HL-60/S4 treated with phorbol 12-myristate 13-acetate at 8.2 ng/mL for 4 days and 3 days (cell line): Measurements from ENCODE around the gene CD55.

ENCODE experiments used
- in situ Hi-C: fragments of 300-500 bp; cut with MboI; formaldehyde crosslinking; loops from 2 replicates; pipeline ENCODE4 v1.15.0; 2022; ENCODE audit warnings: low sequenced_read_pairs

CD55 gene

GRCh38 chr1:207321079-207321789, at the start of gene CD55:
CD55 (plus strand) TSS chr1:207321678; CDS start chr1:207321766, 88 bp downstream.
- in situ Hi-C loops = no loop called here

GRCh38 chr1:207274882-207275281, 46.6 kb upstream of the CD55 start:
- in situ Hi-C loops = no loop called here

DNA sequence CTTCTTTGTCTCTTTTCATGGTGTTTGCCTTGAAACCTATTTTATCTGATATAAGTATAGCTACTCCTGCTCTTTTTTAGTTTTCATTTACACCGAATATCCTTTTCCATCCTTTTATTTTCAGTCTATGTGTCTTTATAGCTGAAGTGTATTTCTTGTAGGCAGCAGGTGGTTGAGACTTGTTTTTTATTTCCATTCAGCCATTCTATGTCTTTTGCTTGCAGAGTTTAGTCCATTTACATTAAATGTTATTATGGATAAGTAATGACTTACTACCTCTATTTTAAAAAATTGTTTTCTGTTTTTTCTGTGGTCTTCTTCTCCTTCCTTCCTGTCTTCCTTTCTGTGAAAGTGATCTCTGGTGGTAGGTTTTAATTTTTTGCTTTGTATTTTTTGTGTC, 45.0 kb upstream of the CD55 start:
- in situ Hi-C loops = no loop called here

DNA sequence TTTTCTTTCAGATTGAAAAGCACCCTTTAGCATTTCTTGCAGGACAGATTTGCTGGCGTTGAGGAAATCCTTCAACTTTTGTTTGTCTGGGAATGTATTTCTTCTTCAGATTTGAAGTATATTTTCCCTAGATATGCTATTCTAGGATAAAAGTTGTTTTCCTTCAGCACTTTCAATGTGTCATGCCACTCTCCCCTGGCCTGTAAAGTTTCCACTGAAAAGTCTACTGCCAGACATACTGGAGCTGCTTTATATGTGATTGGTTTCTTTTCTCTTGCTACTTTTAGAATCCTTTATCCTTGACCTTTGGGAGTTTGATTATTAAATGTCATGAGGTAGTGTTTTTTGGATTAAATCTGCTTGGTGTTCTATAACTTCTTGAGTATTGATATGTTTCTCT, 44.2 kb upstream of the CD55 start:
- in situ Hi-C loops = no loop called here

GRCh38 chr1:207279652-207280051, 41.8 kb upstream of the CD55 start:
- in situ Hi-C loops = no loop called here

- in situ Hi-C loops = no loop called here
These were observed 40.8 kb upstream of the CD55 start for GRCh38 chr1:207280706-207281105.

DNA sequence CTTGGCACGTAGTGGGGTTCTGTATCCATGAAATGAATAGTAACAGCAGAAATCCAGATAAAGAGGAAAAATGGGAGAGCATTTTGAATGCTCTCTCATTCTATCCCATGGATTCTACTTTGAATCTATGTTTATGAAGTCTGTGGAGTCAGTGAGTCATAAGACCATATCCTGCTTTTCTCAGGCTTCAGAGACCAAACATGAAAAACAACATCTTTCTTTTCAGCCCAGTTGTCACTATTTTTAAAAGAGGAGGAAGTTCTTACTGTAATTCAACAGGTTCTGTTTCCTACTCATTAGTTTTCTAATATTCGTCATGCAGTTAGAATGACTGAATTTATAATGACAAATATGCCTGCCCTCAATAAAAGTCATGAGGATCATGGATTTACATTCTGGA, 39.4 kb upstream of the CD55 start:
- in situ Hi-C loops = no loop called here

DNA sequence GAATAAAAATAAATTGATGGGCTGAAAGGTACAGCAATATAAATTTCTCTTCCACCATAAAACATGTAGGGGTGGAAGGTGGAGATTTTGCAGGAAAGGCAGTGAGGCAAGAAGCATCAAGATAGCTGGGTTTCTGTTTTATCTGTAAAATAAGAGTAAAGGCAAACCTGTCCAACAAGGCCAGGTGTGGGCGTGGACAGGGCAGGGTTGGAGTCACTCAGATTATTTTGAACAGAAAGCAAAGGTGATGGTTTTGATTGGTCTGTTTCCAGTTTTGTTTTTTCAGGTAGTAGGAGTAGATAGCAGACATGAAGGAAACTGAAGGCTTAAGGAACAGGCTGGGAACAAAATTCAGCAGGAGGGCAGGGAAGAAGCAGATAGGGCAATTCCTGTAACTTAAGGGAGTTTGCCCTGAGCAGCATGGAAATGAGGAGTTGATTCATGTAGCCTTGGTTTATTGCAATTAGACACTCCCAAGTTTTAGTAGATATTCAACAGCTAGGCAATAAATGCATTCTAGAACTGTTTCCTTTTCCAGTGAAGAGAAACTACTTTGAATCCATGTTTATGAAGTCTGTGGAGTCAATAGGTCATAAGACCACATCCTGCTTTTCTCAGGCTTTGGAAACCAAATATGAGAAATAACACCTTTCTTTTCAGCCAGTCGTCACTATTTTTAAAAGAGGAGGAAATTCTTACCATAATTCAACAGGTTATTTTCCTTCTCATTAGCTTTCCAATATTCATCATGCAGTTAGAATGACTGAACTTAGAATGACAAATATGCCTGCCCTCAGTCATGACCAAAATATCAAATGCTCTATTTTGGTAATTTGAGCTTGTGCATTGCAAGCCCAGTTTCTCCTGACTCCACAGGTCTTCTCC, 38.7 kb upstream of the CD55 start:
- in situ Hi-C loops = no loop called here

- in situ Hi-C loops = no loop called here
These were observed 38.1 kb upstream of the CD55 start for GRCh38 chr1:207283421-207283820.

- in situ Hi-C loops = no loop called here
These were observed 37.1 kb upstream of the CD55 start for GRCh38 chr1:207284209-207284897.

DNA sequence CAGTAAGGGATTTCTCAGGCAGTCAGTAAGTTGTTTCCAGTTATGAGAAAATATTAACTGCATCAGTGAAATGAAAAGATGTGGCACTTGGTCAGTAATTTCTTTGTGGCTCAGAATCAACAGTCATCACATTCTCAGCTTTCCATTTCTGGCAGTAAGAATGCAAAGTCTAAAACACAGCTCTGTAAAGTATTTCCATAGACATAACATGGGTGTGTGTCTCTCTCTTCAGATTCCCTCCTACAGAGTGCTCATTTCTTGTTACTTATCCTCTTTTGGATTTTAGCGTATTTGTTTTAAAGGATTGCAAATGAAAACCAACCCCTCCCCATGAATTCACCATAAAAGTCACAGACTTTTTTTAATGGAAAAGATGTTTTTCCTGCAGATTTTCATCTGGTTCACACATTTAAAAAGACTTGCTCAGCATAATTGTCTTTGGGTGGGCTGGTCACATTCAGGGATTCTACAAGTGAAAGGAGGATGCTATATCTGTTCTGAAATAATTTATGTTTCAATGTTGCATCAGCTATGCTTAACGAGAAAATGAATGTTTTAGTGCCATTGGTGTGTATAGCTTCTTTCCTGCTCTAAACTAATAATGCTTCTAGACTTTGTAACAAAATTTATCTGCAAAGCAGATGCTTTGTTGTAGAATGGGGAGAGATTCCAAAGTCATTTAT, 34.6 kb upstream of the CD55 start:
- in situ Hi-C loops = no loop called here

DNA sequence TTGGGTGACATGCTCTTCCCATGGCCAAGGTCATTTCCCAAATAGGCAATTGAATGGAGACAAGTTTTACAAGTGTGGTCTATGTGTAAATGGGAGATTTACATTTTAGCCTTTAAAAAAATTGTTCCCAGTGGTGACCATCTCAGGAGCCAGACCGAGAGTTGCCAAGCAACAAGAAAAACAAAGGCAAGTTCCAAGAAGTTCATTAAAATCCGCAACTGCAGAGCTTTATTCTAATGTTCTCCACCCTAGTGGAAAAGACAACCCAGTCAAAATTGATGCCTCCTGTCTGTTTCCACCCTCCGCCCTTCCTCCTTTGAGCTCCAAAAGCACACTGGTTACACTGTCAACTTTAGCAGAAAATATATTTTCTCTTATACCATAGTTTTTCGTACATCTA, 33.2 kb upstream of the CD55 start:
- in situ Hi-C loops = no loop called here

- in situ Hi-C loops = no loop called here
These were observed 31.7 kb upstream of the CD55 start for GRCh38 chr1:207289756-207290155.

GRCh38 chr1:207291723-207292122, 29.8 kb upstream of the CD55 start:
- in situ Hi-C loops = no loop called here

- in situ Hi-C loops = no loop called here
These were observed 23.3 kb upstream of the CD55 start for GRCh38 chr1:207298186-207298585.

DNA sequence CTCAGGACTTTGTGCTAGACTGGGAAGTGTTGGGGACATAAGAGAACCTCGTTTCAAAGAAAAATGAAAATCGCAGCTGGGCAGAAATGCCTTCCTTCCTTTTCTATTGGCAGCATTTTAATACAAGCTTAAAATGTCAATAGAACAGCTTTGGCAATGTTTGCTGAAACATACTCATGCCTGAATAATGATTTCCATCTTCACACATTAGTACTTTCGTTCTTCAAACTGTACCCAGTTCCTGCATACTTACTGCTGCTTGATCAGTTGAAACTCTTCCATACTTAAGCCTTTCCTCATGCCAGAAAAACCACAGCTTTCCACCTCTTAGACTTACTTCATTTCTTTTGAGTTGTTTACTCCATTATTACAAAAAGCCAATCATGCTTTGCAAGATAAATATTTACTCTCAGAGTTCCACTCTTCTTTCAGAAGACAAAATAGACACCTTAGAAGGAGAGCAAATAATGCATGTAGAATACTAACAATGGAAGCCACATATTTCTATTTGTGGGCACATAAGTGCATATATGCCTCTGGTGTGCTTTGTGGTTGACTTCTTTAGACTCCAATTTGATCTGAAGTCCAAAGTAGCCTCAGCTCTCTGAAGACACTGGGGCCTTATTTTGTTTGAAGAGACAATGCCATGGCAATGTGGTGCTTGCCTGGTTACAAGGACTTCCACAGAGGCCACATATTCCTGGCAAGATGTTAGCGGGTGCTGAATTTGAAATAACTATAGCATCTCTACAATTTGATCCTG, 22.7 kb upstream of the CD55 start:
- in situ Hi-C loops = no loop called here

DNA sequence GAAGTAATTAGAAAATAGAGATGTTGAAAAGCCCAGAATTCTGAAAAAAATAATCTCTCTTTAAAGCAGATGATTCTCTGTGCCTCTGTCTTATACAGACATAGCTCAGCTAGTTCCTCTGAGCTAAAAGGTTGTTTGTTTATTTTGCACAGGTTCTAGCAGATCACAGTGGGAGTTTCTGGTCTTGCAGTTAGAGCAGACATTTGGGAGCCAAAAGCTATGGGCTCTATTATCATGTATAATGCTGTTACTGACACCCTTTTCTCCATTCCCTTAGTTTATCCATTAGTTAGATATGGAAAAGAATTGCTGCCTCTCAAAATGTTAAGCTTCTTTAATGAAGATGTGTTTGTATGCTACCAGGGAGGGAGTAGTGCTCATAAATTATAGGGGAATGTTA, 20.5 kb upstream of the CD55 start:
- in situ Hi-C loops = no loop called here

- in situ Hi-C loops = no loop called here
These were observed 18.7 kb upstream of the CD55 start for GRCh38 chr1:207302618-207303393.

GRCh38 chr1:207304710-207305488, 16.6 kb upstream of the CD55 start:
- in situ Hi-C loops = no loop called here
